Esophagus muscularis mucosa (tissue), 4 donors: ENCODE results near the gene KIAA0513. TPM values are rescaled to one million over a fixed set of nuclear protein-coding genes. Genes with fewer than 3 reads are reported as not detected.
A peak's percentile ranks its signal among the peaks of the same experiment; 100 is the strongest.

Experiments
- DNase-seq: peaks from one replicate; pipeline ENCODE4 v3.0.0-alpha.2; 2017; ENCODE audit errors: extremely low spot score
- H3K27ac ChIP-seq, 4 donors: fragments of 200-600 bp; sonication (generic); replicated peaks in 1 of 4; 1 replicate in 3 of 4; 2 replicates in 1 of 4; pipeline ENCODE4 v1.5.1; 2016 to 2019; ENCODE audit warnings: mild to moderate bottlenecking in 1 of 4
- H3K27me3 ChIP-seq, 4 donors: fragments of 200-600 bp; sonication (generic); one replicate each; pipeline versions ENCODE4 v1.5.1 to v1.6.0; 2016 to 2019
- H3K36me3 ChIP-seq, 4 donors: fragments of 200-600 bp; sonication (generic); one replicate each; pipeline ENCODE4 v1.5.1; 2016 to 2019
- H3K4me1 ChIP-seq, 4 donors: fragments of 200-600 bp; sonication (generic); one replicate each; pipeline ENCODE4 v1.5.1; 2016 to 2019
- H3K4me3 ChIP-seq, 4 donors: fragments of 200-600 bp; sonication (generic); 1 replicate in 2 of 4; 2 replicates in 2 of 4; pipeline ENCODE4 v1.5.1; 2016 to 2019; ENCODE audit warnings: mild to moderate bottlenecking in 4 of 4, moderate library complexity in 1 of 4
- H3K9me3 ChIP-seq, 4 donors: fragments of 200-600 bp; sonication (generic); 1 replicate in 3 of 4; 2 replicates in 1 of 4; pipeline ENCODE4 v1.5.1; 2016 to 2019
- CTCF ChIP-seq, 3 experiments: fragments of 200-600 bp in 2 of 3; fragments of 450-650 bp in 1 of 3; sonication (generic) in 2 of 3; IDR thresholded peaks; one replicate each; pipeline ENCODE4 v1.5.1; 2017 to 2019; ENCODE audit warnings: antibody characterized with exemption in 3 of 3, mild to moderate bottlenecking in 2 of 3, moderate library complexity in 1 of 3
- EP300 ChIP-seq: sonication (generic); formaldehyde crosslinking; IDR thresholded peaks from one replicate; pipeline ENCODE4 v1.6.1; 2017; ENCODE audit warnings: antibody characterized with exemption
- POLR2A ChIP-seq: fragments of 450-650 bp; IDR thresholded peaks from one replicate; pipeline ENCODE4 v1.6.1; 2017; ENCODE audit warnings: antibody characterized with exemption, moderate library complexity, mild to moderate bottlenecking, low read depth
- POLR2AphosphoS5 ChIP-seq, 2 donors: sonication (generic); formaldehyde crosslinking; IDR thresholded peaks; one replicate each; pipeline ENCODE4 v1.6.1; 2017; ENCODE audit warnings: antibody characterized with exemption in 2 of 2
- WGBS: methylation state at CpG from one replicate; pipeline ENCODE4 v1.1.5; 2018; 5-methylcytosine and 5-hydroxymethylcytosine counted together
- intact Hi-C: fragments of 100-400 bp; cut with DNase I; formaldehyde crosslinking; loops from one replicate; pipeline ENCODE4 v1.15.1; 2023
- total RNA-seq, 4 donors: library from RNA; depleted of rRNA; stranded (reverse); fragments of >200 nt; gene quantifications; one replicate each; pipeline versions ENCODE4 v1.1.0 to v1.2.1, GENCODE V29; 2016

KIAA0513 gene
- total RNA-seq, 4 donors from 2014 or later, result 16.4 to 28.8 (median 23.4) TPM

- DNase-seq, result no peak
- WGBS, result 98% methylated on average over 4 of the region's 13 CpGs
- Histone ChIP-seq H3K4me1 (peaks cover 90 to 100% (median 100%) of the 10 kb centered on the region in 4 donors), H3K27me3 (no peaks in the 10 kb centered on the region), H3K9me3 (no peaks in the 10 kb centered on the region), H3K27ac (peak overlapping the region; percentile 81 to 90 (median 85)), H3K36me3 (no peaks in the 10 kb centered on the region), H3K4me3 (no peak overlapping the region)
- intact Hi-C loops, result no loop called here
- no peak for TF ChIP-seq POLR2A
- no peak for TF ChIP-seq POLR2AphosphoS5 (IDR thresholded peaks at IDR 0.05)
- no peak for TF ChIP-seq EP300
- TF ChIP-seq CTCF (IDR thresholded peaks at IDR 0.05), result no peak
These were observed 24.5 kb upstream of the KIAA0513 start for GRCh38 chr16:85003076-85003475.

- Histone ChIP-seq H3K9me3 (no peaks in the 10 kb centered on the region), H3K36me3 (no peaks in the 10 kb centered on the region), H3K4me3 (peak overlapping the region in 2 of 4 donors; percentile 8 to 25), H3K27ac (peak overlapping the region; percentile 81 to 90 (median 85)), H3K4me1 (peaks cover 93 to 100% (median 100%) of the 10 kb centered on the region in 4 donors), H3K27me3 (no peaks in the 10 kb centered on the region)
- TF ChIP-seq EP300, result no peak
- TF ChIP-seq POLR2AphosphoS5 (IDR thresholded peaks at IDR 0.05), result no peak
- no peak for TF ChIP-seq CTCF (IDR thresholded peaks at IDR 0.05)
- no peak for TF ChIP-seq POLR2A
- DNase-seq, result no peak
- WGBS, result 67% methylated on average over 16 of the region's 16 CpGs
- intact Hi-C loops, result no loop called here
These were observed 23.6 kb upstream of the KIAA0513 start for GRCh38 chr16:85003725-85004586.

- Histone ChIP-seq H3K27me3 (no peaks in the 10 kb centered on the region), H3K4me1 (peaks cover 92 to 100% (median 100%) of the 10 kb centered on the region in 4 donors), H3K27ac (peak overlapping the region; percentile 81 to 90 (median 85)), H3K36me3 (no peaks in the 10 kb centered on the region), H3K9me3 (no peaks in the 10 kb centered on the region), H3K4me3 (peak overlapping the region in 3 of 4 donors; percentile 8 to 25 (median 15))
- no peak for DNase-seq
- TF ChIP-seq POLR2AphosphoS5 (IDR thresholded peaks at IDR 0.05) (peak; percentile 28 to 84), CTCF (IDR thresholded peaks at IDR 0.05) (no peak)
- WGBS, result 48% methylated on average over 10 of the region's 10 CpGs
- intact Hi-C loops, result no loop called here
These were observed 22.9 kb upstream of the KIAA0513 start for GRCh38 chr16:85004587-85005205.

GRCh38 chr16:85005285-85006069 lies 22.1 kb upstream of the KIAA0513 start:
- Histone ChIP-seq H3K36me3 (no peaks in the 10 kb centered on the region), H3K4me1 (peaks cover 93 to 100% (median 100%) of the 10 kb centered on the region in 4 donors), H3K4me3 (peak overlapping the region in 3 of 4 donors; percentile 15 to 31 (median 18)), H3K27ac (peak overlapping the region; percentile 81 to 90 (median 85)), H3K27me3 (no peaks in the 10 kb centered on the region), H3K9me3 (no peaks in the 10 kb centered on the region)
- no peak for DNase-seq
- 44% methylated on average over 11 of the region's 11 CpGs for WGBS
- TF ChIP-seq POLR2AphosphoS5 (IDR thresholded peaks at IDR 0.05) (peak; percentile 63 to 69), POLR2A (no peak), CTCF (IDR thresholded peaks at IDR 0.05) (no peak), EP300 (no peak)
- intact Hi-C loops, result no loop called here
